T-helper 17 cell (primary cell): ENCODE results near the gene DICER1. TPM values are rescaled to one million over a fixed set of nuclear protein-coding genes. Genes with fewer than 3 reads are reported as not detected.

Source experiments
- ATAC-seq: fragments of 150-1000 bp; cut with Tn5 transposase; 2 replicates; pipeline ENCODE4 v1.10.0; 2021; ENCODE audit warnings: mild to moderate bottlenecking, moderate library complexity
- DNase-seq, 3 donors: peaks; one replicate each; pipeline versions ENCODE4 v3.0.0 to v3.0.0-alpha.2; 2020 to 2021
- H3K9me3 ChIP-seq: one replicate; pipeline ENCODE4 v1.7.0; 2013; ENCODE audit warnings: low read length, mild to moderate bottlenecking; ENCODE audit not compliant: control insufficient read depth, poor library complexity, severe bottlenecking
- H3K27ac Mint-ChIP-seq: one replicate; pipeline ENCODE4 v1.8.0; 2022; ENCODE audit warnings: mild to moderate bottlenecking, moderate library complexity, mixed read lengths
- H3K27me3 Mint-ChIP-seq: one replicate; pipeline ENCODE4 v1.8.0; 2022; ENCODE audit warnings: mixed read lengths
- H3K36me3 Mint-ChIP-seq: one replicate; pipeline ENCODE4 v1.8.0; 2022; ENCODE audit warnings: low read depth, mixed read lengths
- H3K4me1 Mint-ChIP-seq: one replicate; pipeline ENCODE4 v1.8.0; 2022; ENCODE audit warnings: mild to moderate bottlenecking, mixed read lengths
- H3K4me3 Mint-ChIP-seq: one replicate; pipeline ENCODE4 v1.8.0; 2022; ENCODE audit warnings: mild to moderate bottlenecking, moderate library complexity, mixed read lengths
- total RNA-seq, 4 donors: library from RNA in 2 of 4; stranded (reverse) in 2 of 4; gene quantifications; one replicate each; pipeline ENCODE4 v1.2.3 and lab custom pipeline; 2022 to 2026

The DICER1 gene
- total RNA-seq, 2 donors from 2014 or later, result 44.0 to 54.9 TPM

- Mint-ChIP-seq H3K27me3 (no peaks in the 10 kb centered on the region), H3K4me1 (peaks cover 11% of the 10 kb centered on the region), H3K27ac (no peak overlapping the region), H3K4me3 (no peak overlapping the region), H3K36me3 (no peaks in the 10 kb centered on the region)
- DNase-seq, result no peak
- no peak for ATAC-seq
- no peaks in the 10 kb centered on the region for H3K9me3 ChIP-seq
Observed at GRCh38 chr14:95063391-95063790, 93.9 kb downstream of the DICER1 start.

DNA sequence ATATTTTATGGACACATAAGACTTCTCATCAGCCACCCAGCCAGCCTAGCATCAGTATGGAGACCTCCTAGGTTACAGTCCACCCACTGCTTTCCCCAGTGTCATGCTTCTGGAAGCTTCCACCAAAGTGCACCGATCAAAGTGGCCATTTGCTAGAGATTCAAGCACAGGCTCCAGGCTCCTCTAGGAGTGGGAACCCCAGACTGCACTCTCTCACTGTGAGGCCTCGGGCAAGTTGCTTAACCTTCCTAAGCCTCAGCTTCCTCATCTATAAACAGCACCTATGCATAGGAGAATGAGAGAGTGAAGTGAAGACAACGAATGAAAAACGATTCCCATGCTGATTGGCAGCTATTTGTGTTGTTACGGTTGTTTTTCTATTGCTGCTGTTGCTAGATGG, 94.4 kb downstream of the DICER1 start:
- ATAC-seq (no peak), DNase-seq (no peak)
- Mint-ChIP-seq H3K27me3 (no peaks in the 10 kb centered on the region), H3K4me1 (peaks cover 16% of the 10 kb centered on the region), H3K27ac (no peak overlapping the region), H3K4me3 (no peak overlapping the region), H3K36me3 (no peaks in the 10 kb centered on the region)
- H3K9me3 ChIP-seq, result no peaks in the 10 kb centered on the region

- Mint-ChIP-seq H3K4me3 (no peak overlapping the region), H3K36me3 (no peaks in the 10 kb centered on the region), H3K27me3 (no peaks in the 10 kb centered on the region), H3K27ac (no peak overlapping the region), H3K4me1 (peaks cover 17% of the 10 kb centered on the region)
- no peaks in the 10 kb centered on the region for H3K9me3 ChIP-seq
- DNase-seq (no peak), ATAC-seq (no peak)
Observed at GRCh38 chr14:95062220-95062619, 95.1 kb downstream of the DICER1 start.

- H3K9me3 ChIP-seq, result no peaks in the 10 kb centered on the region
- DNase-seq, result no peak
- ATAC-seq, result no peak
- no peaks in the 10 kb centered on the region for H3K36me3 Mint-ChIP-seq
- H3K4me3 Mint-ChIP-seq, result no peak overlapping the region
- H3K27me3 Mint-ChIP-seq, result no peaks in the 10 kb centered on the region
- peaks cover 17% of the 10 kb centered on the region for H3K4me1 Mint-ChIP-seq
- H3K27ac Mint-ChIP-seq, result no peak overlapping the region
Observed at GRCh38 chr14:95061317-95062093, 95.8 kb downstream of the DICER1 start.

GRCh38 chr14:95059126-95059525, 98.2 kb downstream of the DICER1 start:
- peak; percentile 44 for ATAC-seq
- Mint-ChIP-seq H3K36me3 (no peaks in the 10 kb centered on the region), H3K4me1 (peaks cover 17% of the 10 kb centered on the region), H3K27me3 (no peaks in the 10 kb centered on the region), H3K27ac (peak overlapping the region; percentile 77), H3K4me3 (peak overlapping the region; percentile 67)
- DNase-seq, result no peak
- H3K9me3 ChIP-seq, result no peaks in the 10 kb centered on the region

- no peaks in the 10 kb centered on the region for H3K9me3 ChIP-seq
- H3K27ac Mint-ChIP-seq, result peak overlapping the region; percentile 77
- no peaks in the 10 kb centered on the region for H3K36me3 Mint-ChIP-seq
- DNase-seq, result no peak
- no peak for ATAC-seq
- H3K4me1 Mint-ChIP-seq, result peaks cover 17% of the 10 kb centered on the region
- peak overlapping the region; percentile 67 for H3K4me3 Mint-ChIP-seq
- no peaks in the 10 kb centered on the region for H3K27me3 Mint-ChIP-seq
Observed at GRCh38 chr14:95058491-95058890, 98.8 kb downstream of the DICER1 start.

GRCh38 chr14:95057851-95058250, 99.5 kb downstream of the DICER1 start:
- ATAC-seq, result no peak
- DNase-seq, result no peak
- Mint-ChIP-seq H3K27ac (peak overlapping the region; percentile 77), H3K27me3 (no peaks in the 10 kb centered on the region), H3K4me3 (no peak overlapping the region), H3K36me3 (no peaks in the 10 kb centered on the region), H3K4me1 (peaks cover 17% of the 10 kb centered on the region)
- H3K9me3 ChIP-seq, result no peaks in the 10 kb centered on the region

- no peak overlapping the region for H3K27ac Mint-ChIP-seq
- H3K4me3 Mint-ChIP-seq, result no peak overlapping the region
- no peaks in the 10 kb centered on the region for H3K27me3 Mint-ChIP-seq
- no peak for ATAC-seq
- H3K36me3 Mint-ChIP-seq, result no peaks in the 10 kb centered on the region
- peaks cover 17% of the 10 kb centered on the region for H3K4me1 Mint-ChIP-seq
- H3K9me3 ChIP-seq, result no peaks in the 10 kb centered on the region
- no peak for DNase-seq
Observed at GRCh38 chr14:95057147-95057546, 100.2 kb downstream of the DICER1 start.

DNA sequence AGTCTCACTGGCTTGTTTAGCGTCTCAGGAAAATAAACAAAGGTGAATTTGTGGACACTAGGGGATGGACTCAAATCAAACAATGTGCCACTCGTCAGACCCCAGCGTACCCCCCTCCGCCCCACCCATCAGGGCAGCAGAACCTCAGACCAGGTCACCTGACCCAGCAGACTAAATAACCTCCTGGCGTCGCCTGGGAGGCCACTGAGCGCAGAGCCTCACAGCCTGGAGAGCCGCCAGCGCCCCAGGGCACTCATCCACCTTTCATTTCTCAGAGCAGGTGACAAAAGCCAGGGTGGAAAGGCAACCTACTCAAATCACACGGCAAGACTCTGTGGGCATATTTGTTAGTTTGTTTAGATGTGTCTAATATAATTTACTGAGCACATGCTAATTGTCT, 100.9 kb downstream of the DICER1 start:
- Mint-ChIP-seq H3K27me3 (no peaks in the 10 kb centered on the region), H3K27ac (no peak overlapping the region), H3K4me1 (peaks cover 17% of the 10 kb centered on the region), H3K36me3 (no peaks in the 10 kb centered on the region), H3K4me3 (no peak overlapping the region)
- H3K9me3 ChIP-seq, result no peaks in the 10 kb centered on the region
- DNase-seq (no peak), ATAC-seq (no peak)

DNA sequence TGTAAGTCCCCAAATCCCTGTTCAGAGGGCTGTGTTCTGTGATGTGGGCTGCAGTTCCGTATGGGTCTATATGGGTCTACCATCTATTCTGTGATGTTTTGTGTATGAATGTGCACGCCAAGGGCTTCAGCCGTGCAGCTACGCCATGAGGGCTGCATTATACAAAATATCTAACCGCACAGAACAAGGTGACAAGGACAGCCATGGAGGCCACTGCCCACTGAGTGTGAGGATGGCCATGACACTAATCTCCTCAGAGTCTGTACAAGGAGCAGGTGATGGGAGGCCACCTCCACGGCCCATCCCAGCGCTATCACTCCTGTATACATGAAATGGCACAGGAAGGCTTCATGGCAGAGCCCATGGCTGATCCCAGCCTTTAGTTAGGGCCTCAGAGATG, 102.0 kb downstream of the DICER1 start:
- DNase-seq (no peak), ATAC-seq (no peak)
- Mint-ChIP-seq H3K4me3 (no peak overlapping the region), H3K27me3 (no peaks in the 10 kb centered on the region), H3K36me3 (no peaks in the 10 kb centered on the region), H3K27ac (no peak overlapping the region), H3K4me1 (peaks cover 17% of the 10 kb centered on the region)
- H3K9me3 ChIP-seq, result no peaks in the 10 kb centered on the region

DNA sequence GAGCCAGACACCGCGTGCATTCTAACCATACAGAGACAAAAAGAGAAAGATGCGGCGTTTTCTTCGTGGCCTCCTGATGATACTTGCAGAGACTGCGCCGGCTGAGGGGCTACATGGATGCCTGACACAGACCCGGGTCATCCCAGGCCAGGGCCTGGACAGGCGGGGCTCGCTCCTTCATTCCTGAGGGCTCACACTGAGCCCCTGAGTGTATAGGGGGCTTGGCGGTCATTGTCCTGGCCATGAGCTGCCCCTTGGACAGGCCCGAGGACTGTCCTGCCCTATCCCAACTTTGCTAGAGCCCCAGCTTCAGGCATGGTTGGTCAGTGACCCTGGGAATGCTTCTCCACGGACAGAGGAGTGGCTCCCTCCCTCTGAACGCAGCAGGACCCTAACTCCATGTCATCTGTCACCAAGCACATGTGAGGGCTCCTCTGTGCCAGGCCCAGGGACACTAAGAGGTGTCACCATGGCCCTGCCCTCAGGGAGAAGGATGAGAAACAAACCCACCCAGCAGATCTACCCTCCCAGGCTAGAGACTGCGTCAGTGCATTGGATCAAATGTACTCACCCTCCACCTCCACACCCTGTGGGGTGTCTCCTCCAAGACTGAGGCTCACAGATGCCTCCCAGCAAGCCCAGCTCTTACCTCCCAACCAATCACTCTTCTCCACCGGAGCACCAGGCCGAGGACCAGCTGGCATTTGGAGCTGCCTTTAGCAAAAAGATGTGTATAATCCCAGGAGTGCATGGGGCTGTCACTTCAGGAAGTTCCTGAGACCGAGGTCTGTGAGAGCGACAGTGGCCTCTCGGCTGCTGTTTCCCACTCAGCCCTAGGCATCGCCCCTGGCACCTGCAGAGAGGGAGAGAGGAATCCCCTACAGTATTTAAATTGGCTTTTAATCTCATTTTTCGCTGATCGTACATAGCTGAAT, 102.7 kb downstream of the DICER1 start:
- DNase-seq, result no peak
- H3K36me3 Mint-ChIP-seq, result no peaks in the 10 kb centered on the region
- no peaks in the 10 kb centered on the region for H3K27me3 Mint-ChIP-seq
- no peaks in the 10 kb centered on the region for H3K9me3 ChIP-seq
- ATAC-seq, result no peak
- H3K27ac Mint-ChIP-seq, result no peak overlapping the region
- peaks cover 17% of the 10 kb centered on the region for H3K4me1 Mint-ChIP-seq
- no peak overlapping the region for H3K4me3 Mint-ChIP-seq

GRCh38 chr14:95052016-95052585, 105.2 kb downstream of the DICER1 start:
- Mint-ChIP-seq H3K4me1 (peaks cover 2% of the 10 kb centered on the region), H3K27me3 (peaks cover 12% of the 10 kb centered on the region), H3K4me3 (no peak overlapping the region), H3K36me3 (no peaks in the 10 kb centered on the region), H3K27ac (no peak overlapping the region)
- DNase-seq (no peak), ATAC-seq (no peak)
- H3K9me3 ChIP-seq, result no peaks in the 10 kb centered on the region

DNA sequence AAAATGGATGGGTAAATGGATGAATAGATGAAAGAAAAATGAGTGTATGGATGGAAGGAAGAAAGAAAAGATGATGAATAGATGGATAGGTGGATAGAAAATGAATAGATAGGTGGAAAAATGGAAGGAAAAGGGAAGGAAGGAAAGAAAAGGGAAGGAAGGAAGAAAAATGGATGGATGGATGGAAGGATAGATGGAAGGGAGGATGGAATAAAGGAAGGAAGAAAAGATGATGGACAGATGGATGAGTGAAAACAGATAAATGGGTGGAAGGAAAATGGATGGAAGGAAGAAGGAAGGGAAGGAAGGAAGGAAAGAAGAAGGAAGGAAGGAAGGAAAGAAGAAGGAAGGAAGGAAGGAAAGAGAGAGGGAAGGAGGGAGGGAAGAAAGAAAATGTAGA, 107.4 kb downstream of the DICER1 start:
- Mint-ChIP-seq H3K4me1 (peaks cover 2% of the 10 kb centered on the region), H3K36me3 (no peaks in the 10 kb centered on the region), H3K4me3 (no peak overlapping the region), H3K27ac (no peak overlapping the region), H3K27me3 (peaks cover 28% of the 10 kb centered on the region)
- no peaks in the 10 kb centered on the region for H3K9me3 ChIP-seq
- no peak for ATAC-seq
- no peak for DNase-seq
